ENCODE results near the gene NEK6.

The NEK6 gene

DNA sequence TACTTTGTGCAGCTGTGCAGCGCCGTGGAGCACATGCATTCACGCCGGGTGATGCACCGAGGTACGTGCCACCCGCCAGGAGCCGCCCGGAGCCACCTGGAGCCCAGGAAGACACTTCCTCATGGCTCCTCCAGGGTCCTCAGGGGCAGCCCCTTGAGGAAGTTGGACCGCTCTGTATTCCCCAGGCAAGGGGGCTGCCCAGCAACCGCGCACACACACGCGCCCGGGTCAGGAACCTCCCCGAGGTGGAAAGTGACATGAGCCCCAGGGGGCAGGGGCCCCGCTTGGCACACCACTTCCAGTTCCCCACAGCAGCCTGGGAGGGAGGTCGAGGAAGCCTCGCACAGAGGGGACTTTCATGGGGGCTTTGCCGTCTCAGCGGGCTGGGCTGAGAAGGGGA is 68.6 kb downstream of the NEK6 start:
- peaks cover 39% of the 10 kb centered on the region for H3K4me1 Mint-ChIP-seq (ENCODE audit: low read depth)
- intact Hi-C loops (cut with micrococcal nuclease) = no loop called here

DNA sequence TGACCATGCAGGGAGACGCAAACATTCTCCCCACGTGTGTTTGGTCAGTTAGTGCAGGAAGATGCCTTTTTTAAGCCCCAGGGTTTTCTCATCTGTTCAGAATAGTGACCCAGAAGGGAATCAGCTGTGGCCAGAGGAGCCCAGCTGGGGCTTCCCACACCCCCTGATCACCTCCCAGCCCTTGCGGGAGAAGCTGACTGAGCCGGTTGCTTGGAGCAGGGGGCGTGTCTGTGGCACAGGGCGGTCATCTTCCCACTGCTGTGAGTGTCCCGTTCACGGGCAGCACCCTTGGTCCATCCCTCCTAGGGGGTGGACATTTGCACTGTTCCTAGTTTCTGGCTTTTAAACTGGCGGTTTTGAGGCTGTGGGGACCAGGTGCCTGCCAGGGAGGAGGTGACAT is 69.7 kb downstream of the NEK6 start:
- Mint-ChIP-seq H3K27me3 (no peaks in the 10 kb centered on the region), H3K9me3 (no peaks in the 10 kb centered on the region), H3K27ac (no peak overlapping the region), H3K4me3 (no peak overlapping the region), H3K36me3 (ENCODE audit: low read depth) (peaks cover 100% of the 10 kb centered on the region), H3K4me1 (ENCODE audit: low read depth) (peaks cover 28% of the 10 kb centered on the region)
- intact Hi-C loops (cut with micrococcal nuclease) = no loop called here

More for the DNA sequence above, 68.6 kb downstream of the NEK6 start:
- no peaks in the 10 kb centered on the region for H3K9me3 Mint-ChIP-seq
- H3K36me3 Mint-ChIP-seq (ENCODE audit: low read depth) = peaks cover 100% of the 10 kb centered on the region
- no peak overlapping the region for H3K27ac Mint-ChIP-seq
- no peaks in the 10 kb centered on the region for H3K27me3 Mint-ChIP-seq
- H3K4me3 Mint-ChIP-seq = no peak overlapping the region

DNA sequence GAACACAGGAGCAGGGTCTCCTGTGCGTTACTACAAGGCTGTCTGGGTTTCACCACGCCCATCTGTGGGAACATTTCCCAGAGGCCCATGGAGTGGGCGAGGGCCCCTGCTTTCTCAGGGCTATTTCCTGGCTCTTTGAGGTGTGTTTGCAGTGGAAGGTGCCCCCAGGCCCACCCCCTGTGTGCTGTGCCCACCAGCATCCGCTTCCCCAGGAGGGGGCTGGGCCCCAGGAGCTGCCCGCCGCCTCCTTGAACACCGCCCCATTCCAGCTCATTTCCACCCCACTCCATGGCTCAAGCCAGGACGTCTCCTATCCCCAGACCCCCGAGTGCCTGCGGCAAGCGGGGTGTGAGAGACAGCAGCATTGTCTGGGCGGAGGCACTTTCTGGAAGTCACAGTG is 70.5 kb downstream of the NEK6 start:
- H3K27me3 Mint-ChIP-seq = no peaks in the 10 kb centered on the region
- intact Hi-C loops (cut with micrococcal nuclease) = no loop called here
- peaks cover 20% of the 10 kb centered on the region for H3K4me1 Mint-ChIP-seq (ENCODE audit: low read depth)
- H3K27ac Mint-ChIP-seq = no peak overlapping the region
- no peaks in the 10 kb centered on the region for H3K9me3 Mint-ChIP-seq
- H3K36me3 Mint-ChIP-seq (ENCODE audit: low read depth) = peaks cover 100% of the 10 kb centered on the region
- H3K4me3 Mint-ChIP-seq = no peak overlapping the region

DNA sequence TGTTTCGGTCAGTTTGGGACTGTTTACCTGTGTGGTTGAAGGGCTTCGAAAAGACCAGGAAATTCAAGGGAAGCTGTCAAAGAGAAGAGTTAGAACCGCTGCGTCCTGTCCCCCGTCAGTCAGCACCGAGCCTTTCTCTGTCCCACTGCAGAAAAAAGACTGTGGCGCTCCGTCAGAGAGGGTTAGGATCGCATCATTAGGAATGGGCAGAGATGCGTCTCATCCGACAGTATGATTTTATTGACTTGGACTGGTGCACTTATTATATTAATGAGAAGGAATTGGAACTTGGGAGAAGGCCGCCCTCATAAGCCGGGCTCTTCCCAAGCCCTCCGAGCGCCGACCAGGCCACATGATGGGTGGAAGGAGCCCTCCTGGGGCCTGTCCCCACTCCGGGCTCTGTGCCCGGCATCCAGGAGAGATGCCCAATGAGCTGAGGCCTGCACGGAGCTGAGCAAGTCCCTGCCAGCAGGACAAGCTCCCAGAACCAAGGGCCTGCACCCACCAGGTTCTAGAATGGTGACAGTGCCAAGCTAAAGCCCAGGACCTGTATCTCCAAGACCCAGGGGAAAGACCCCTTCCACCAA is 71.5 kb downstream of the NEK6 start:
- H3K36me3 Mint-ChIP-seq (ENCODE audit: low read depth) = peaks cover 100% of the 10 kb centered on the region
- no peak overlapping the region for H3K4me3 Mint-ChIP-seq
- peaks cover 11% of the 10 kb centered on the region for H3K4me1 Mint-ChIP-seq (ENCODE audit: low read depth)
- H3K27ac Mint-ChIP-seq = no peak overlapping the region
- intact Hi-C loops (cut with micrococcal nuclease) = no loop called here
- no peaks in the 10 kb centered on the region for H3K27me3 Mint-ChIP-seq
- no peaks in the 10 kb centered on the region for H3K9me3 Mint-ChIP-seq

DNA sequence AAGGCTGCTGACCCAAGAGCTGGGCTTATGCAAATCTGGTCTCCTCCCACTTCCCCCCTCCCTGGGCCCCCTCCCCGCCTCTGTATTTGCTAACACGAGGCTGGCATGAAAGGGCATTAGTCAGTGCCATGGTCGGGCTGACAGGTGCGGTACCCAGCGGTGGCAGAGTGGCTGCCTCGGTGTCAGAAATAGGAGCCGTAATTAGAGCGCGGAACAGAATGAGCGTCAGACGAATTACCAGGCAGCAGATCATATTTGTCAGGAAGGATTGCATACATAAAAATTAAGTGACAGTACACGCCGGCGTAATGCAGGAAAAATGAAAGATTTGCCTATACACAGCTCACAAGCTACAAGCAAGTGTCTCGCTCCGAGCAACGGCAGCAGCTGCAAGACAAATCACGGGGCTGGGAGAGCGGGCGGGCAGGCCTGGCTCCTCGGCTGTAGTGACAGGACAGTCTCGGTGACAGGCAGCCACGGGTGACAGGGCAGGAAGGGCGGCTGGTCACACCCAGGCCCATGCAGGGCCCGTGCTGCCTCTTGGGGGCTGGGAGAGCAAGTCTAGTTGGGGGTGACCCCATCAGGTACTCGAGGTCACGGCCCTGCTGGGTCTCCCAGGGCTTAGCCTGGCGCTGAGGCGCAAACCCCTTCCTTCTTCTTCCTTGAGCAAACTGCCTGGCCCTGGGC is 72.4 kb downstream of the NEK6 start:
- intact Hi-C loops (cut with micrococcal nuclease) = no loop called here
- H3K27ac Mint-ChIP-seq = no peak overlapping the region
- H3K9me3 Mint-ChIP-seq = no peaks in the 10 kb centered on the region
- H3K36me3 Mint-ChIP-seq (ENCODE audit: low read depth) = peaks cover 100% of the 10 kb centered on the region
- no peak overlapping the region for H3K4me3 Mint-ChIP-seq
- H3K27me3 Mint-ChIP-seq = no peaks in the 10 kb centered on the region
- peaks cover 3% of the 10 kb centered on the region for H3K4me1 Mint-ChIP-seq (ENCODE audit: low read depth)

DNA sequence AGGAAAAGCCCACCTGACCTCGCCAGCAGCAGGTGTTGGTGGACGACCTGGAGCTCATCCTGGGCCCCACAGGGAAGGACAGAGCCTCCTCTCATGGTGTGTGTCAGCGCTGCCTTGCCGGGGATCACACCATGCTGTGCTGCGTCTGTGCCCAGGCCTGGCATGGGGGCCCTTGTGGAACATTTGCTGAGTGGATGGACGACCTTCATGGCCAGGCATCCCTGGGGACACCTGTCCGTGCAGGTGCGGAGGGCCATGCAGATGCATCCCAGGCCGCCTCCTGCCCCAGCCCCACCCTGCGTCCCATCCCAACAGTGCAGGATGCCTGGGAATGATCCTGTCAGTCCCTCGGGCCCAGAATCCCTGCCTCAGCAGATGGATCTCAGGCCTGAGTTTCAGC is 73.8 kb downstream of the NEK6 start:
- no peaks in the 10 kb centered on the region for H3K9me3 Mint-ChIP-seq
- H3K4me1 Mint-ChIP-seq (ENCODE audit: low read depth) = no peaks in the 10 kb centered on the region
- intact Hi-C loops (cut with micrococcal nuclease) = no loop called here
- peaks cover 100% of the 10 kb centered on the region for H3K36me3 Mint-ChIP-seq (ENCODE audit: low read depth)
- no peak overlapping the region for H3K4me3 Mint-ChIP-seq
- H3K27ac Mint-ChIP-seq = no peak overlapping the region
- H3K27me3 Mint-ChIP-seq = no peaks in the 10 kb centered on the region

DNA sequence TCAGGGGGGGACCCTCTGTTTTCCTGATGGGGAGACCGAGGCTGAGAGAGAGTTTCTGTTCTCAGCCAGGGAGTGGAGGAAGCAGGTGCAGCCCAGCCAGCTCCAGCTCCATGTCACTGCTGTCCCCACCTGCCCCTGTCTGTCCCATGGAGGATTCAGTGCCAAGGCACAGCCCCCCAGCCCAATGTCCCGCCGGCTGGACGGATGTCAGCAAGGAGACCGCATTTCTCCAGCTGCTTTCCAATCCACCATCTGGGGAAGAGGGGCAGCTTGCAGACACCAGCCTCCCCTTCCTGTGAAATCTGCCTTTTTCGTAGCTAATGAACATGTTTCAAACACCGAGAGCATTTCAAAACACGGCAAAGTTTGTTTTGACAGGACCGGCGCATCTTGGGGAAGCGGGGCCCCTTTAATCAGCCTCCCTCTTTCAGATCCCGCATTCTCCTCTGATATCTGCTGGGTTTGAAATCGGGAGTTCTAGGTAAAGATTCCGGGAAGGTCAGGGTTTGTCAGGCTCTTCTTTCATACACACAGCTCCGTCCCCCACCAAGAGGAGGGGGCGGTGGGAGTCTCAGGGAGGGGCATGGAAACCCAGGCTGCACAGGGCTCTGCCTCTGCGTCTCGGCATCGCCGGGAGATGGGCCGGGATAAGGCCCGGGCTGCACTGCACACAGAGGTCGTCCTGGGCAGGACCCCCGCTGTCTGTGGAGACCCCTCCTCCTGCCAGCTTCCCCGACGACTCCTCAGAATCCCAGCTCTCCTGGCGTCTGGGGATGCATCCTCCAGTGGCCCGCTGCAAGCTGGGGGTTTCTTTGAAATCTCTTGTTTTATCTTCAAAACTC is 74.8 kb downstream of the NEK6 start:
- Mint-ChIP-seq H3K4me3 (no peak overlapping the region), H3K27ac (no peak overlapping the region), H3K4me1 (ENCODE audit: low read depth) (no peaks in the 10 kb centered on the region), H3K36me3 (ENCODE audit: low read depth) (peaks cover 100% of the 10 kb centered on the region), H3K27me3 (no peaks in the 10 kb centered on the region), H3K9me3 (no peaks in the 10 kb centered on the region)
- intact Hi-C loops (cut with micrococcal nuclease) = no loop called here

DNA sequence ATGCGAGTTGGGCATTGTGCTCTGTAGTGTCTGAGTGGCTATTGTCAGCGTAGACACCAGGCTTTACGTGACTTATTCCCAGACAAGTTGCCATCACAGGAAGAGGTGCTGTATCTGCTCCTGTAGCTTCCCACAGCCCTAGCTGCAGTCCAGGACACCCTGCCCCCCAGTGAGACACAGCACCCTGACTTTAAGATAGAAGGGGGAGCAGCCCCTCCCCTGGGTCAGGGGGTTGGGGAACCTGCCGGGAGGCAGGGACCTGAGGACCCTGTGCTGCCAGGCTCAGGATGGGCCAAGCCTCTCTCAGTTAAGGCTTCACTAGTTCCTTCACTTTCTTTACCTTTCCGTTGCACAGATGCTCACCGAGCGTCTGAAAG is 75.4 kb downstream of the NEK6 start:
- H3K27me3 Mint-ChIP-seq = no peaks in the 10 kb centered on the region
- peaks cover 100% of the 10 kb centered on the region for H3K36me3 Mint-ChIP-seq (ENCODE audit: low read depth)
- no peak overlapping the region for H3K4me3 Mint-ChIP-seq
- H3K9me3 Mint-ChIP-seq = no peaks in the 10 kb centered on the region
- H3K4me1 Mint-ChIP-seq (ENCODE audit: low read depth) = no peaks in the 10 kb centered on the region
- intact Hi-C loops (cut with micrococcal nuclease) = no loop called here
- H3K27ac Mint-ChIP-seq = no peak overlapping the region

DNA sequence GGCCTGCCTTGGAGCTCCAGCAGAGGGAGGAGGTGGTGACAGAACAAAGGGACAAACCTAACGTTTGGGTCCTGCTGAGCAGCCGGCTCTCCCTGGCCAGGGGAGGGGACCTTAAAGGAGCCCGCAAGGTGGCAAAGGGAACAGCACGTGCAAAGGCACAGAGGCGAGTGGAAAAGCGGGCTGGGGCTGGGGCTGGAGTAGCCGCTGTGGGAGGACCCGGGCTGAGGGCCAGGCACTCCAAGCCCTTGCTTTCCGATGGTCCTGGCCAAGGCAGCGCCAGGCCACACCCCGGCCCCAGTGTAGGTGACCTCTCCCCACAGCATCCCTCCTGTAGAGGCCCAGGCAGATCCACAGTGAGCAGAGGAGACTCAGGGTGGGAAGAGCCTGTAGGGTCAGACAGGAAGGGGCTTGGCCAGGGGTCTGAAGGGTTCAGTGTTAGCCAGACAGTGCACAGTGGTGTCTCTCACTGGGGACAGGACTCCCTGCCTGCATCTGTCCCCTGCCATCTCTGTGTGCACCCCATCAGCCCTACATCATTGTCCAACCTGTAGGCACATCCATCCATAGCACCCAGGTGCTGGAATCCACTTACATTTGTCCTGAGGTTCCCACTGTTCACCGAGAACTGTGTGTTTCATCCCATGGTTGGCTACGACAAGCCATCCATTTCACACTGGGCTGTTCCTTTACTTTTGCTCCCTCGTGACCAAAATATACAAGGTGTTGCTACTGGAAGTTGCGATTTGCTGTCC is 77.0 kb downstream of the NEK6 start:
- H3K27ac Mint-ChIP-seq = no peak overlapping the region
- H3K4me1 Mint-ChIP-seq (ENCODE audit: low read depth) = no peaks in the 10 kb centered on the region
- intact Hi-C loops (cut with micrococcal nuclease) = no loop called here
- no peak overlapping the region for H3K4me3 Mint-ChIP-seq
- H3K9me3 Mint-ChIP-seq = no peaks in the 10 kb centered on the region
- no peaks in the 10 kb centered on the region for H3K27me3 Mint-ChIP-seq
- peaks cover 100% of the 10 kb centered on the region for H3K36me3 Mint-ChIP-seq (ENCODE audit: low read depth)

DNA sequence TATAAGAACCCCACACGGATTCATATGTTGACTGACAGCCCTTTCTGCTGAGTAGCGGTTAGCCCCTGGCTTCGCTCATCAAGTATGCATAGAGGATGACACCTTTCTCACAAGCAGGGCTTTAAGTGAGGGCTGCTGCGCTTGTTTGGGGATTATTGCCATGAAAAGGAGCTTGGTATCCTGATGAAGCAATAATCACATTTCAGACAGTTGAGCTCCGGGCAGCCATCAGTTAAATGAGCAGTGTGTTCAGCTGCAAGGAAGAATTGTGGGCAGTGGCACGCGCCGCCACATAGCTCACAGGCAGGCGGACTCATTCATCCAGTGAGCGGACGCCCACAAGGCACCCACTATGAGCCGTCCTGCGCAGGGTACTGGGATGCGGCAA is 77.6 kb downstream of the NEK6 start:
- H3K9me3 Mint-ChIP-seq = no peaks in the 10 kb centered on the region
- H3K4me3 Mint-ChIP-seq = no peak overlapping the region
- peaks cover 100% of the 10 kb centered on the region for H3K36me3 Mint-ChIP-seq (ENCODE audit: low read depth)
- H3K4me1 Mint-ChIP-seq (ENCODE audit: low read depth) = no peaks in the 10 kb centered on the region
- no peaks in the 10 kb centered on the region for H3K27me3 Mint-ChIP-seq
- intact Hi-C loops (cut with micrococcal nuclease) = no loop called here
- H3K27ac Mint-ChIP-seq = no peak overlapping the region

DNA sequence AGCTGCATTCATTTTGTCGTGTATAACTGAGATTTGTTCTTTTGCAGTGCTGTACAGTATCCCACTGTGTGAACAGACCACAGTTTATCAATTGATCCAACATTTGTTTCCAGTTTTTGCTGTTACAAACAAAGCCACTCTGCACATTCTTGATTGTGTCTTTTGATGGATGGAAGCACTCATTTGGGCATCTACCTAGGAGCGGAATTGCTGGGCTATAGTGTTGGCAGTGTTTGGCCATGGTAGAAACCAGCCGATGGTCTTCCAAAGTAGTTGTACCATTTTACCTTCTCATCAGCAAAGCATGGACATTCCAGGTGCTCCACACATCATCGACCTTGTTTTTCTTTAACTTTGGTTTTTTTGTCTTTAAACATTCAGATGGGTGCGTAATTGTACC is 79.8 kb downstream of the NEK6 start:
- Mint-ChIP-seq H3K4me3 (no peak overlapping the region), H3K27me3 (no peaks in the 10 kb centered on the region), H3K27ac (no peak overlapping the region), H3K9me3 (no peaks in the 10 kb centered on the region), H3K4me1 (ENCODE audit: low read depth) (peaks cover 8% of the 10 kb centered on the region), H3K36me3 (ENCODE audit: low read depth) (peaks cover 100% of the 10 kb centered on the region)
- intact Hi-C loops (cut with micrococcal nuclease) = no loop called here

DNA sequence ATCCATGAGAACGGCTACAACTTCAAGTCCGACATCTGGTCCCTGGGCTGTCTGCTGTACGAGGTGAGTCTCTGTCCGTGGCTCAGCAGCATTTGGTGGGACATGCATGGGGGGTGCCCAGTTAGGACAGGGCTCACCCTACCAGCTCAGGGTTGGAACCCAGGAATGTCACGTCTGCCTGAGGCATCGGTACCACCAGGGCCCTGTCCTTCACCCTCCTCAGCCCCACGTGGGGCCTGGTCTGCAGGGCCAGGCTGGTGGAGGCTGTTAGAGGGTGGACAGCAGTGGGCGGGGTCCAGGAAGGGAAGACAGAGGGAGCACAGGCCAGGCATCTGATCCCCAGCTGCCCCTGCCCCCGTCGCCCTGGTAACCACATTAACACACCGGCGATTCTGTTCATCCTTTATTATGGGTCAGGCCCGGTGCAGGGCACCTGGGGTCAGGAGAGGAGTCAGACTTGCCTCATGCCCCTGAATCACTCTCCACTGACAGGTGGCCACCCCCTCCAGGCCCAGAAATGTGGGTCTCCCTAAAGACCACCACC is 81.9 kb downstream of the NEK6 start:
- Mint-ChIP-seq H3K9me3 (no peaks in the 10 kb centered on the region), H3K27ac (no peak overlapping the region), H3K4me1 (ENCODE audit: low read depth) (peaks cover 8% of the 10 kb centered on the region), H3K27me3 (no peaks in the 10 kb centered on the region), H3K36me3 (ENCODE audit: low read depth) (peaks cover 100% of the 10 kb centered on the region), H3K4me3 (no peak overlapping the region)
- intact Hi-C loops (cut with micrococcal nuclease) = no loop called here

DNA sequence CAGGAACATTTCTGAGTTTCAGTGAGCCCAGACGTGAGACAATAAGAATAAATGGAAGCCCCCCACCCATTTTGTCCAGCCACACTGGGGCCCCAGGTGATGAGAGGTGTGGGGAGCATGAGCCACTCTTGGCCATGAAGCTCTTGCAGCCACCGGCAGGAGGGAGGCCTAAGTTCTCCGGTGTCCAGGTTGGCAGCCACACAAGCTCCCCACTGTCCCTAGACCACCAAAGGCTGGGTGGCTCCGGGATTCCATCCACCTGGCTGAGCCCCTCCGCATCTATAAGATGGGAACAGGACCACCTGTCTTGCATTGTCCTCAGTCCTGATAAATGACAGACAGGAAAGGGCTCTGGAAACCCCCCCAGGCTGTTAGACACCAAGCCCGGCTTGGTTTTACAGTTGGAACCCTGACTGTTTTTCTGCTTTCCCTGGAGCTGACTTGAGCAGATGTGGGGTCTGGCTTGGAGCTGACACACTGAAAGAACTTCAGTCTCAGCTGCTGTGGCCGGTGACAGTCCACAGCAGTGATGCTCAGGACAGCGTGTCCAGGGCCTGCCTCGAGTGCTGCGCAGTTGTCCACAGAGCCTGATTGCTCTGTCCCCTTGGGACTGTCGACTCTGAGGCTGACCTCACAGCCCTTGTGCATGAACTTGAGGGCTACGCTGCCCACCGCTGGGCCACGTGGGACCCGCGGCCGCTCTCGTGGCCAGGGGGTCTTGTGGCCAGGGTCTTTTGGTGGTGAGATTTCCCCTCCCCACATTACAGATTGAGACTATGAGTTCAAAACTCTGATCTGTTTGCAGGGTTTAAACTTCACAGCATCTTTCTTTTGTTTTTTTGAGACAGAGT is 82.7 kb downstream of the NEK6 start:
- intact Hi-C loops (cut with micrococcal nuclease) = no loop called here
- H3K4me3 Mint-ChIP-seq = no peak overlapping the region

More for the DNA sequence above, 82.7 kb downstream of the NEK6 start:
- no peaks in the 10 kb centered on the region for H3K27me3 Mint-ChIP-seq
- peaks cover 8% of the 10 kb centered on the region for H3K4me1 Mint-ChIP-seq (ENCODE audit: low read depth)
- H3K27ac Mint-ChIP-seq = no peak overlapping the region
- H3K36me3 Mint-ChIP-seq (ENCODE audit: low read depth) = peaks cover 100% of the 10 kb centered on the region
- H3K9me3 Mint-ChIP-seq = no peaks in the 10 kb centered on the region
